HL-60 (cell line): ENCODE measurements around the gene SPIB.
"Not testable (repeated sequence)": the region's sequence is repeated elsewhere in the genome, so short reads cannot be mapped to it uniquely, and the experiment has no call there.

Experiments
- DNase-seq, 2 experiments: peaks; one replicate each; pipeline ENCODE4 v3.0.0-alpha.2; 2010 to 2020; ENCODE audit warnings: low read depth in 1 of 2, low spot score in 1 of 2
- H3K27ac ChIP-seq: fragments of 250-450 bp; sonication (Bioruptor Pico); replicated peaks from 2 replicates; pipeline ENCODE4 v1.5.1; 2020; ENCODE audit warnings: mild to moderate bottlenecking, moderate library complexity
- H3K27me3 ChIP-seq: fragments of 250-450 bp; sonication (Bioruptor Pico); 2 replicates; pipeline ENCODE4 v1.5.1; 2021; ENCODE audit warnings: mild to moderate bottlenecking, moderate library complexity; ENCODE audit not compliant: insufficient read depth, poor library complexity, severe bottlenecking
- H3K4me3 ChIP-seq: replicated peaks from 2 replicates; pipeline ENCODE4 v1.5.1; 2011; ENCODE audit warnings: mild to moderate bottlenecking, control low read depth, low read length; ENCODE audit not compliant: insufficient read depth
- GABPA ChIP-seq: IDR thresholded peaks from 2 replicates; pipeline ENCODE4 v1.6.1; 2012; ENCODE audit warnings: low read depth
- POLR2AphosphoS5 ChIP-seq: IDR thresholded peaks from 2 replicates; pipeline ENCODE4 v1.6.1; 2012; ENCODE audit warnings: low read depth
- SPI1 ChIP-seq: IDR thresholded peaks from 2 replicates; pipeline ENCODE4 v1.6.1; 2012; ENCODE audit warnings: low read depth, mild to moderate bottlenecking, borderline replicate concordance
- TF ChIP-seq, protein P1 (sequence below): IDR thresholded peaks from one replicate; pipeline ENCODE4 v1.5.1; 2011; ENCODE audit warnings: low read length, control low read depth, inconsistent platforms; ENCODE audit not compliant: insufficient read depth
- TF ChIP-seq, protein P2 (sequence below): IDR thresholded peaks from 2 replicates; pipeline ENCODE4 v1.6.1; 2012; ENCODE audit warnings: low read depth; ENCODE audit not compliant: insufficient replicate concordance

The SPIB gene

DNA sequence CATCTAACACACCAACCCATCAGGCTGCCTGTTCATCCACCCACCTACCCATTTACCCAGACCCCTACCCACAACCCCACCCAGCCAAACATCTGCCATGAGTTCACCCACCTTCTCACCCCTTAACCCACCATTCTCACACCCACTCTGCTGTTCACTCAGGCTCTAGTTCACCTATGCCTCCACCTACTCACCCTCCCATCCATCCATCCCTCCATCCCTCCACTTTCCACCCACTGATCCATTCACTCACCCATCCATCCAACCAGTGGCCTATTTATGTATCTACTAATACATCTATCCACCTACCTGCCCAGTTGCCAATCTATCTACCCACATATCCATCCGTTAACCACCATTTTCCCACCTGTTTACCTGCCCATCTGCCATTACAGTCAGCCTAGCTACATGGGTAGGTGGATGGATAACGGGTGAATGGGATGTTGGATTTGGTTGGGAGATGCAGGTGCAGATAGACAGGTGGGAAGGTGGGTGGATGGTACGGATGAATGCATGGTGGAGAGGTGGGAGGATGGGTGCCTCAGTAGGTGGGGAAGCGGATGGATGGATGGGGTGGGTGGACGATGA lies 19.2 kb downstream of the SPIB start:
- H3K27me3 ChIP-seq, result peaks cover 5% of the 10 kb centered on the region

DNA sequence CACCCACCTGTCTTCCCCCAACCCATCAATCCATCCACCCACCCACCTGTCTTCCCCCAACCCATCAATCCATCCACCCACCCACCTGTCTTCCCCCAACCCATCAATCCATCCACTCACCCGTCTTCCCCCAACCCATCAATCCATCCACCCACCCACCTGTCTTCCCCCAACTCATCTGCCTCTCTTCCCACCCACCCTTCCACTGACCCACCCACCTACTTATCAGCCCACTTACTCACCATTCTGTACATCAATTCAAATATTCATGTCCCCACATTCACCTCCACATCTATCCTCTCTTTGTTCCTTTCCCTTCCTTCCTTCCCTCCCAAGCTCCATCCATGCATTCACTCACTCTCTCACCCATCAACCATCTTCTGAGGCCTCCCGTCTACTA lies 20.4 kb downstream of the SPIB start:
- H3K27ac ChIP-seq, H3K27me3 ChIP-seq, DNase-seq, H3K4me3 ChIP-seq: not testable (repeated sequence)

More for the DNA sequence above, 19.2 kb downstream of the SPIB start:
- no peak for DNase-seq
- TF ChIP-seq GABPA, result no peak
- no peak overlapping the region for H3K4me3 ChIP-seq
- no peak overlapping the region for H3K27ac ChIP-seq

DNA sequence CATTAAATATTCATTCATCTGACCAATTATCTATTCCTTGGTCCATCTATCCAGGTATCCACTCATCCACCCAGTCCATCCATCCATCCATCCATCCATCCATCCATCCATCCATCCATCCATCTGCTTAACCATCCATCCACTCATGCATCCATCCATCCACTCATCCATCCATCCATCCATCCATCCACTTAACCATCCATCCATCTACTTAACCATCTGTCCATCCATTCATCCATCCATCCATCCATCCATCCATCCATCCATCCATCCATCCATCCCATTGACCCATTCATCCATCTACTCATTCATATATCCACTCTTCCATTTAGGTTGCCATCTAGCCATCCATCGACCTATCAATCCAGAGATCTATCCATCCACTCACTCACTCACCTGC lies 25.3 kb downstream of the SPIB start:
- no peak for DNase-seq
- Histone ChIP-seq H3K27me3 (no peaks in the 10 kb centered on the region), H3K27ac (no peak overlapping the region), H3K4me3 (no peak overlapping the region)
- TF ChIP-seq, protein P1, sequence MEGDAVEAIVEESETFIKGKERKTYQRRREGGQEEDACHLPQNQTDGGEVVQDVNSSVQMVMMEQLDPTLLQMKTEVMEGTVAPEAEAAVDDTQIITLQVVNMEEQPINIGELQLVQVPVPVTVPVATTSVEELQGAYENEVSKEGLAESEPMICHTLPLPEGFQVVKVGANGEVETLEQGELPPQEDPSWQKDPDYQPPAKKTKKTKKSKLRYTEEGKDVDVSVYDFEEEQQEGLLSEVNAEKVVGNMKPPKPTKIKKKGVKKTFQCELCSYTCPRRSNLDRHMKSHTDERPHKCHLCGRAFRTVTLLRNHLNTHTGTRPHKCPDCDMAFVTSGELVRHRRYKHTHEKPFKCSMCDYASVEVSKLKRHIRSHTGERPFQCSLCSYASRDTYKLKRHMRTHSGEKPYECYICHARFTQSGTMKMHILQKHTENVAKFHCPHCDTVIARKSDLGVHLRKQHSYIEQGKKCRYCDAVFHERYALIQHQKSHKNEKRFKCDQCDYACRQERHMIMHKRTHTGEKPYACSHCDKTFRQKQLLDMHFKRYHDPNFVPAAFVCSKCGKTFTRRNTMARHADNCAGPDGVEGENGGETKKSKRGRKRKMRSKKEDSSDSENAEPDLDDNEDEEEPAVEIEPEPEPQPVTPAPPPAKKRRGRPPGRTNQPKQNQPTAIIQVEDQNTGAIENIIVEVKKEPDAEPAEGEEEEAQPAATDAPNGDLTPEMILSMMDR, result no peak
- TF ChIP-seq POLR2AphosphoS5 (no peak), GABPA (no peak), SPI1 (no peak)
- TF ChIP-seq, protein P2, sequence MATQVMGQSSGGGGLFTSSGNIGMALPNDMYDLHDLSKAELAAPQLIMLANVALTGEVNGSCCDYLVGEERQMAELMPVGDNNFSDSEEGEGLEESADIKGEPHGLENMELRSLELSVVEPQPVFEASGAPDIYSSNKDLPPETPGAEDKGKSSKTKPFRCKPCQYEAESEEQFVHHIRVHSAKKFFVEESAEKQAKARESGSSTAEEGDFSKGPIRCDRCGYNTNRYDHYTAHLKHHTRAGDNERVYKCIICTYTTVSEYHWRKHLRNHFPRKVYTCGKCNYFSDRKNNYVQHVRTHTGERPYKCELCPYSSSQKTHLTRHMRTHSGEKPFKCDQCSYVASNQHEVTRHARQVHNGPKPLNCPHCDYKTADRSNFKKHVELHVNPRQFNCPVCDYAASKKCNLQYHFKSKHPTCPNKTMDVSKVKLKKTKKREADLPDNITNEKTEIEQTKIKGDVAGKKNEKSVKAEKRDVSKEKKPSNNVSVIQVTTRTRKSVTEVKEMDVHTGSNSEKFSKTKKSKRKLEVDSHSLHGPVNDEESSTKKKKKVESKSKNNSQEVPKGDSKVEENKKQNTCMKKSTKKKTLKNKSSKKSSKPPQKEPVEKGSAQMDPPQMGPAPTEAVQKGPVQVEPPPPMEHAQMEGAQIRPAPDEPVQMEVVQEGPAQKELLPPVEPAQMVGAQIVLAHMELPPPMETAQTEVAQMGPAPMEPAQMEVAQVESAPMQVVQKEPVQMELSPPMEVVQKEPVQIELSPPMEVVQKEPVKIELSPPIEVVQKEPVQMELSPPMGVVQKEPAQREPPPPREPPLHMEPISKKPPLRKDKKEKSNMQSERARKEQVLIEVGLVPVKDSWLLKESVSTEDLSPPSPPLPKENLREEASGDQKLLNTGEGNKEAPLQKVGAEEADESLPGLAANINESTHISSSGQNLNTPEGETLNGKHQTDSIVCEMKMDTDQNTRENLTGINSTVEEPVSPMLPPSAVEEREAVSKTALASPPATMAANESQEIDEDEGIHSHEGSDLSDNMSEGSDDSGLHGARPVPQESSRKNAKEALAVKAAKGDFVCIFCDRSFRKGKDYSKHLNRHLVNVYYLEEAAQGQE, result no peak

DNA sequence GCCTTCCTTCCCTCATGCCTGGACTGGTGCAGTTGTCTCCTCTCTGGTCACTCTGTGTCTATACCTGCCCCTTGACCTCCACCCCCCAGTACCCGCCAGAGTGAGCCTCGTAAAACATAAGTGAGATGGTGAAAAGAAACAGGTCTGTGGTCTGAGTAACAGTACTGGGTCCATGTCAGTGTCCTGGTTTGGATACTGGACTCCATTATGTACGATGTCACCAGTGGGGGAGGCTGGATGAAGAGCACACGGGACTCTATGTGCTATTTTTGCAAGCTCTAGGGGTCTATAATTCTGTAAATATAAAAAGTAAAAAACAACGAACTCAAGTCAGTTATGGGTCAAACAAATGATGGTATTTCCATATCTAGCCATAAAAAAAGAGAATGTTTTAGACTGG lies 28.3 kb downstream of the SPIB start:
- TF ChIP-seq GABPA (no peak), SPI1 (no peak), POLR2AphosphoS5 (no peak)
- TF ChIP-seq, protein P2, result no peak
- TF ChIP-seq, protein P1, result no peak
- no peak for DNase-seq
- no peak overlapping the region for H3K4me3 ChIP-seq
- peaks cover 5% of the 10 kb centered on the region for H3K27me3 ChIP-seq
- H3K27ac ChIP-seq, result no peak overlapping the region

DNA sequence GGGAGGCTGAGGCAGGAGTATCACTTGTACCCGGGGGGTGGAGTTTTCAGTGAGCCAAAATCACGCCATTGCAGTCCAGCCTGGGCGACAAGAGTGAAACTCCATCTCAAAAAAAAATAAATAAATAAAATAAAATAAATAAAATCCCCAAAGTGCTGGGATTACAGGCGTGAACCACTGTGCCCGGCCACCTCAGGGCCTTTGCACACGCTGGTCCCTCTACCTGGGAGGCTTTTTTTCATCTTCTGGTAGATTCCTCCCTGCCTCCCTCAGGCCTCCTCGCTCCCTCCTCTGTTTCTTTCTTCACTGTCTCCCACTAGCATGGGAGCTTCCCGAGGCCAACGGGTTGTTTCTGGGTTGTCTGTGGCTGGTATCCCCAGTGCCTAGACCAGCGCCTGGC lies 29.0 kb downstream of the SPIB start:
- DNase-seq, result no peak
- TF ChIP-seq, protein P1, result no peak
- TF ChIP-seq, protein P2, result no peak
- peaks cover 5% of the 10 kb centered on the region for H3K27me3 ChIP-seq
- no peak overlapping the region for H3K4me3 ChIP-seq
- no peak overlapping the region for H3K27ac ChIP-seq
